ENCODE measurements around the gene LSM5.

LSM5 gene

GRCh38 chr7:32536016-32536415, 45.8 kb upstream of the LSM5 start:
- Histone ChIP-seq H3K9me3 (ENCODE audit: insufficient read depth, low read depth, low read length) (peaks cover 2% of the 10 kb centered on the region), H2BK120ac (ENCODE audit: insufficient read depth, low read length, poor library complexity) (no peak overlapping the region), H3K18ac (ENCODE audit: low read length) (no peak overlapping the region), H3K14ac (ENCODE audit: low read length) (no peak overlapping the region), H3K27me3 (ENCODE audit: insufficient read depth, low read length) (no peaks in the 10 kb centered on the region), H3K4ac (ENCODE audit: low read depth, low read length) (no peak overlapping the region), H3K4me1 (ENCODE audit: control insufficient read depth in 1 of 2, insufficient read depth in 2 of 2, low read length in 2 of 2) (peaks cover 0 to 6% of the 10 kb centered on the region in 2 experiments), H3K9ac (ENCODE audit: low read length) (no peak overlapping the region), H4K8ac (ENCODE audit: low read depth, low read length) (no peak overlapping the region), H3K79me1 (ENCODE audit: low read length) (no peaks in the 10 kb centered on the region), H4K12ac (ENCODE audit: low read depth, low read length) (no peak overlapping the region), H3K27ac (ENCODE audit: low read depth, low read length) (no peak overlapping the region), H3K23ac (ENCODE audit: low read length) (no peak overlapping the region), H2AFZ (ENCODE audit: insufficient read depth, low read length, poor library complexity) (no peak overlapping the region), H3K36me3 (ENCODE audit: control insufficient read depth in 1 of 2, insufficient read depth in 2 of 2, low read length in 2 of 2) (peaks cover 5 to 7% of the 10 kb centered on the region in 2 experiments), H3K4me2 (ENCODE audit: low read length) (no peak overlapping the region), H3K79me2 (ENCODE audit: control insufficient read depth, insufficient read depth, low read length, poor library complexity) (no peaks in the 10 kb centered on the region), H2BK5ac (ENCODE audit: low read depth, low read length, poor library complexity) (no peak overlapping the region), H3K4me3 (ENCODE audit: low read depth, low read length) (no peak overlapping the region), H2AK5ac (ENCODE audit: low read length) (no peak overlapping the region), H4K91ac (ENCODE audit: low read depth, low read length) (no peak overlapping the region), H2BK12ac (ENCODE audit: low read length) (no peak overlapping the region)
- WGBS (ENCODE audit: extremely low coverage, insufficient coverage, insufficient read length): no CpG with 5 or more reads among the region's 2 CpGs
- no peak for DNase-seq

DNA sequence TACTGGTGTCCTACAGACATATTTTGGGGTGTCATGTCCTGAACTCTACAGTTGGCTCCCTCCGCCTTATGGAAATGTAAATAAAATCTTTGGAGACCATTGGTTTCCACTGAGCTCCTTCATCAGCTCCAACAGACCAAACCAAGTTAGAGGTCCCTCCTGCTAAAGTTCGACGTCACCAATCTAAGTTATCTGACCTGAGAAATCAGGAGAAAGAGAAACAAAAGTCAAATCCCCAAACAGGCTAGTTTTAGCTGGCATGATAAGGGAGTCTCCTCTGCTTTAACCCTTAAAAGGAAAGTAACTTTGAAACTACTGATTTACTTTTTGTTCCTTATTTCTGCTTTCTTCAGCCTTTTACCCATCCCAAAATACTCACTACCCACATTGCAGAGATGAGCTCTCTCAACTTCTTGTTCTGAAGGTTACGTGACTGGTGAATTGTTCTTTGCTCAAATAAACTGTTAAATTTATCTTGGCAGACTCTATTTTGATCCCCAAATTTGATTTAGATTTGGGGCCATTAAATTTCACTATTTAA, 45.1 kb upstream of the LSM5 start:
- Histone ChIP-seq H3K14ac (ENCODE audit: low read length) (no peak overlapping the region), H3K18ac (ENCODE audit: low read length) (no peak overlapping the region), H4K12ac (ENCODE audit: low read depth, low read length) (no peak overlapping the region), H3K79me2 (ENCODE audit: control insufficient read depth, insufficient read depth, low read length, poor library complexity) (no peaks in the 10 kb centered on the region), H3K9me3 (ENCODE audit: insufficient read depth, low read depth, low read length) (peaks cover 2% of the 10 kb centered on the region), H3K4ac (ENCODE audit: low read depth, low read length) (no peak overlapping the region), H3K79me1 (ENCODE audit: low read length) (no peaks in the 10 kb centered on the region), H2BK5ac (ENCODE audit: low read depth, low read length, poor library complexity) (no peak overlapping the region), H2AK5ac (ENCODE audit: low read length) (no peak overlapping the region), H3K36me3 (ENCODE audit: control insufficient read depth in 1 of 2, insufficient read depth in 2 of 2, low read length in 2 of 2) (peaks cover 5 to 7% of the 10 kb centered on the region in 2 experiments), H4K8ac (ENCODE audit: low read depth, low read length) (no peak overlapping the region), H3K4me3 (ENCODE audit: low read depth, low read length) (no peak overlapping the region), H3K23ac (ENCODE audit: low read length) (no peak overlapping the region), H3K9ac (ENCODE audit: low read length) (no peak overlapping the region), H3K4me2 (ENCODE audit: low read length) (peak overlapping the region; percentile 3), H3K27ac (ENCODE audit: low read depth, low read length) (no peak overlapping the region), H2BK12ac (ENCODE audit: low read length) (no peak overlapping the region), H2AFZ (ENCODE audit: insufficient read depth, low read length, poor library complexity) (no peak overlapping the region), H3K27me3 (ENCODE audit: insufficient read depth, low read length) (no peaks in the 10 kb centered on the region), H3K4me1 (ENCODE audit: control insufficient read depth in 1 of 2, insufficient read depth in 2 of 2, low read length in 2 of 2) (peaks cover 0 to 6% of the 10 kb centered on the region in 2 experiments), H2BK120ac (ENCODE audit: insufficient read depth, low read length, poor library complexity) (no peak overlapping the region), H4K91ac (ENCODE audit: low read depth, low read length) (no peak overlapping the region)
- no CpG with 5 or more reads among the region's 4 CpGs for WGBS (ENCODE audit: extremely low coverage, insufficient coverage, insufficient read length)
- no peak for DNase-seq

- no peak overlapping the region for H3K4me2 ChIP-seq (ENCODE audit: low read length)
- H3K9me3 ChIP-seq (ENCODE audit: insufficient read depth, low read depth, low read length): peaks cover 2% of the 10 kb centered on the region
- H2BK5ac ChIP-seq (ENCODE audit: low read depth, low read length, poor library complexity): no peak overlapping the region
- no peak overlapping the region for H2BK120ac ChIP-seq (ENCODE audit: insufficient read depth, low read length, poor library complexity)
- H4K8ac ChIP-seq (ENCODE audit: low read depth, low read length): no peak overlapping the region
- H4K12ac ChIP-seq (ENCODE audit: low read depth, low read length): no peak overlapping the region
- peaks cover 0 to 6% of the 10 kb centered on the region in 2 experiments for H3K4me1 ChIP-seq (ENCODE audit: control insufficient read depth in 1 of 2, insufficient read depth in 2 of 2, low read length in 2 of 2)
- H3K9ac ChIP-seq (ENCODE audit: low read length): no peak overlapping the region
- no peak overlapping the region for H3K4me3 ChIP-seq (ENCODE audit: low read depth, low read length)
- no peak for DNase-seq
- no peaks in the 10 kb centered on the region for H3K79me1 ChIP-seq (ENCODE audit: low read length)
- H3K27me3 ChIP-seq (ENCODE audit: insufficient read depth, low read length): no peaks in the 10 kb centered on the region
- H3K27ac ChIP-seq (ENCODE audit: low read depth, low read length): no peak overlapping the region
- H3K4ac ChIP-seq (ENCODE audit: low read depth, low read length): no peak overlapping the region
- no peak overlapping the region for H3K23ac ChIP-seq (ENCODE audit: low read length)
- no peak overlapping the region for H3K18ac ChIP-seq (ENCODE audit: low read length)
- peaks cover 5 to 7% of the 10 kb centered on the region in 2 experiments for H3K36me3 ChIP-seq (ENCODE audit: control insufficient read depth in 1 of 2, insufficient read depth in 2 of 2, low read length in 2 of 2)
- no peak overlapping the region for H4K91ac ChIP-seq (ENCODE audit: low read depth, low read length)
- no peak overlapping the region for H2AFZ ChIP-seq (ENCODE audit: insufficient read depth, low read length, poor library complexity)
- no peak overlapping the region for H3K14ac ChIP-seq (ENCODE audit: low read length)
- no CpG with 5 or more reads among the region's 8 CpGs for WGBS (ENCODE audit: extremely low coverage, insufficient coverage, insufficient read length)
- no peaks in the 10 kb centered on the region for H3K79me2 ChIP-seq (ENCODE audit: control insufficient read depth, insufficient read depth, low read length, poor library complexity)
- no peak overlapping the region for H2BK12ac ChIP-seq (ENCODE audit: low read length)
- H2AK5ac ChIP-seq (ENCODE audit: low read length): no peak overlapping the region
These were observed 43.3 kb upstream of the LSM5 start for GRCh38 chr7:32533276-32534029.

GRCh38 chr7:32532716-32533115, 42.5 kb upstream of the LSM5 start:
- Histone ChIP-seq H3K4me2 (ENCODE audit: low read length) (no peak overlapping the region), H3K18ac (ENCODE audit: low read length) (peak overlapping the region; percentile 45), H3K14ac (ENCODE audit: low read length) (no peak overlapping the region), H3K23ac (ENCODE audit: low read length) (no peak overlapping the region), H2BK5ac (ENCODE audit: low read depth, low read length, poor library complexity) (no peak overlapping the region), H3K4me3 (ENCODE audit: low read depth, low read length) (no peak overlapping the region), H2BK120ac (ENCODE audit: insufficient read depth, low read length, poor library complexity) (no peak overlapping the region), H4K91ac (ENCODE audit: low read depth, low read length) (no peak overlapping the region), H3K4me1 (ENCODE audit: control insufficient read depth in 1 of 2, insufficient read depth in 2 of 2, low read length in 2 of 2) (peaks cover 0 to 6% of the 10 kb centered on the region in 2 experiments), H2AFZ (ENCODE audit: insufficient read depth, low read length, poor library complexity) (no peak overlapping the region), H2AK5ac (ENCODE audit: low read length) (no peak overlapping the region), H3K9me3 (ENCODE audit: insufficient read depth, low read depth, low read length) (peaks cover 2% of the 10 kb centered on the region), H3K36me3 (ENCODE audit: control insufficient read depth in 1 of 2, insufficient read depth in 2 of 2, low read length in 2 of 2) (peaks cover 5 to 7% of the 10 kb centered on the region in 2 experiments), H3K79me2 (ENCODE audit: control insufficient read depth, insufficient read depth, low read length, poor library complexity) (no peaks in the 10 kb centered on the region), H3K27ac (ENCODE audit: low read depth, low read length) (no peak overlapping the region), H4K8ac (ENCODE audit: low read depth, low read length) (no peak overlapping the region), H3K9ac (ENCODE audit: low read length) (no peak overlapping the region), H3K4ac (ENCODE audit: low read depth, low read length) (no peak overlapping the region), H4K12ac (ENCODE audit: low read depth, low read length) (no peak overlapping the region), H3K27me3 (ENCODE audit: insufficient read depth, low read length) (no peaks in the 10 kb centered on the region), H3K79me1 (ENCODE audit: low read length) (no peaks in the 10 kb centered on the region), H2BK12ac (ENCODE audit: low read length) (no peak overlapping the region)
- no CpG with 5 or more reads among the region's 5 CpGs for WGBS (ENCODE audit: extremely low coverage, insufficient coverage, insufficient read length)
- no peak for DNase-seq

Measured in trophoblast cell (in vitro differentiated cells and primary cell).